ENCODE data around the gene ANKRD13C.
"Not testable (repeated sequence)": the region's sequence is repeated elsewhere in the genome, so short reads cannot be mapped to it uniquely, and the experiment has no call there.

ANKRD13C gene, protein sequence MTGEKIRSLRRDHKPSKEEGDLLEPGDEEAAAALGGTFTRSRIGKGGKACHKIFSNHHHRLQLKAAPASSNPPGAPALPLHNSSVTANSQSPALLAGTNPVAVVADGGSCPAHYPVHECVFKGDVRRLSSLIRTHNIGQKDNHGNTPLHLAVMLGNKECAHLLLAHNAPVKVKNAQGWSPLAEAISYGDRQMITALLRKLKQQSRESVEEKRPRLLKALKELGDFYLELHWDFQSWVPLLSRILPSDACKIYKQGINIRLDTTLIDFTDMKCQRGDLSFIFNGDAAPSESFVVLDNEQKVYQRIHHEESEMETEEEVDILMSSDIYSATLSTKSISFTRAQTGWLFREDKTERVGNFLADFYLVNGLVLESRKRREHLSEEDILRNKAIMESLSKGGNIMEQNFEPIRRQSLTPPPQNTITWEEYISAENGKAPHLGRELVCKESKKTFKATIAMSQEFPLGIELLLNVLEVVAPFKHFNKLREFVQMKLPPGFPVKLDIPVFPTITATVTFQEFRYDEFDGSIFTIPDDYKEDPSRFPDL

DNA sequence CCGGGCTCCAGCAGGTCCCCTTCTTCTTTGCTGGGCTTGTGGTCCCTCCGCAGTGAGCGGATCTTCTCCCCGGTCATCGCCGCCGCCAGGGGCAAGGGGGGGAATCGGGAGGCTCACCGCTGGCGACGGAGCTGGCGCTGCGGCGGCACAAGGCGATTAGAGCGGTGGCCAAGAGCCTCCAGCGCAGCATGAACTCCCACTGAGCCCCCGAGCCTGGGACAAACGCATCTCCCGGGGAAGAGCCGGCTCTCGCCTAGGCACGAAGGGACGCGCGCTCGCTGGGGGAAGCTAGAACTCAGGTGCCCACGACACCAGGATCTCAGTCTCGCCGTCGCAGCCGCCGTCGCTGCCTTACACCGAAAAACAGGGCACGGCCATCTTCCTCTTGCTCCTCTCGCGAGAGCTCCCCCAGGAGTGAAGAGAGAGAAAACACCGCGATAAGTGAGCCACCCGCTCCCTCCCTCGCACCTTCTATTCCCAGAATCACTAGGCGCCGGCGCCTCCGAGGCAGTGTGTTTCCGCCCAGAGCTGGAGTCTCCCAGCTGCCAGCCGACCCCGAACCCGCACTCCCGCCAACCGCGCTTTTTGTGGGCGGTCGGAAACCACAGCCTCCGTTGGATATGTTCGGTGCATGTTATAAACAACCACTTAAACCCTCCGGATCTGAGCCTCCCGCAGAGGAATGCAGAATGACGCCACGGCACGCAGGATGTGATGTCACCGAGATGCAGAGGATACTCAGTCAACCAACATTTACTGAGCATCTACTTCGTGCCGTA is at the start of gene ANKRD13C:
TSS of gene ANKRD13C (minus strand) at position 391 of the 779 bp plus-strand sequence. CDS start at position 77, 314 bp downstream.
- peak; percentile 73 to 75 for DNase-seq (ENCODE audit: extremely low read depth in 1 of 2, low read depth in 1 of 2)

GRCh38 chr1:70403759-70404158 is 49.2 kb upstream of the ANKRD13C start:
- DNase-seq (ENCODE audit: extremely low read depth in 1 of 2, low read depth in 1 of 2) = no peak

DNA sequence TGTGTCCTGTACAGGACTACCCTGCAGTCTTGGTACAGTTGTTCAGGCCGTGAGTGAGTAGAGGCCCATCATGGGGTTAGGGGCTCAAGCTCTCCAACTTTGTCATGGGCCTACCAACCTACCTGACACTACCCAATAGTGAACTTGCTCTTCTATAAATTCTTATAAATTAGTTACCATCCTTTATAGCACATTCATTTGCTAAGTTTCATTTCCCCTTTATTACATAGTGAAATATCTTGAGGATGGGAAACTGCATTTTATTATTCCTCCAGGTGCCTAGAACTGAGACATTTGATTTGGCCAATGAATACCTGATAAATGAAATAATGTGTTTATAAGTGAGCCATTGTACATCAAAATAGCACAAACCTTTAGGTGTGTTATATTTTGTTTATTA is 47.5 kb upstream of the ANKRD13C start:
- DNase-seq (ENCODE audit: extremely low read depth in 1 of 2, low read depth in 1 of 2) = no peak

DNA sequence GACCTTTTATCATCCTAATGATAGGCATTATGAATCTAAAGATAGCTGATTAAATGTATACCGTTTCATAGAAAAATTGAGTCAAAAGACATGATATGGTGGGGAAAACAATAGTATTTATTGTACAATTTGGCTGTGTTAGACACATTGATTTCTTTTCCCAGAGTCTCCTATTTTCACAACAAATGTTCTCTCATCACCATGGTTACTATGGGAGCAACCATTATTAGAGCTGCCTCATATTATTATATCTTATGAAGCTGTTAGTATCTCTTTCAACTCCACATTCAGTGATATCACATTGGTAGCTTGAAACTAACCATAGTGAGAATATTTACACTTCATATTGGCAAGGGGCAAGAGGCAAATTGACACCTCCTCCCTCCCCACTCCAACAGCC is 45.8 kb upstream of the ANKRD13C start:
- no peak for DNase-seq (ENCODE audit: extremely low read depth in 1 of 2, low read depth in 1 of 2)

GRCh38 chr1:70397013-70397412 is 42.5 kb upstream of the ANKRD13C start:
- no peak for DNase-seq (ENCODE audit: extremely low read depth in 1 of 2, low read depth in 1 of 2)

DNA sequence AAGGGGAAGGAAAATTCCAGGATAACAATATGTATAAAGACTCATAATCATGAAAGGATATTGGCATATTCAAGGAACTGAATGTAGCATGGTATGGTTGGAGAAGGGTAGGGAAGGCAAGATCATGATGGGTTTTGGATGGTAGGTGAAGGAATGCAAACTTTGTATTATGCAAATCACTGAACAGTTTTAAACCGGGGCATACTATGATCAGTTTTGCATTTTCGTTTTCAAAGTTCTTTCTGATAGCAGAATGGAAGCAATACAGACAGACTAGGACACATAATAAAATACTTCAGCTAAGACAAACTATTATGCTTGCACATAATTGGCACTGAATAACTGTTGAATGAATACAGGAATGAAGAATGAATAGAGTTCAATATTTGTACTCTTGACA is 42.1 kb upstream of the ANKRD13C start:
- no peak for DNase-seq (ENCODE audit: extremely low read depth in 1 of 2, low read depth in 1 of 2)

DNA sequence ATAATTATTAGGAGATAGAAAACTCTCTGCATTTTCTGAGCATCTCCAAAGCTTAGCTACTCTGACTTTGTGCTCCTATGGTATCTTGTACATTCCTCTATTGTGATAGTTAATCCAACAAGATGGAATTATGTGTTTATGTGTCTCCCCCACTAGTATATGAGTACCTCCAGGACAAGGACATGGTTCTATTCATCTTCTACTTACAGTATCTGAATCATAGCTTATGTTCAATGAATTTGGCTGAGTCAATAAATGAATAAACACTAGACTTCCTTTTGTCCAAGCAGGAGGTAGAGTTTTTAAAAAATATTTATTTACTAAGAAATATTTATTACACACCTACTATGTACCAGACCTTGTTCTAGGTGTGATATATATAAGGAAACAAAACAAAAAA is 38.1 kb upstream of the ANKRD13C start:
- DNase-seq (ENCODE audit: extremely low read depth in 1 of 2, low read depth in 1 of 2) = no peak

- DNase-seq (ENCODE audit: extremely low read depth in 1 of 2, low read depth in 1 of 2) = no peak
Measured at GRCh38 chr1:70387507-70387906, 33.0 kb upstream of the ANKRD13C start.

DNA sequence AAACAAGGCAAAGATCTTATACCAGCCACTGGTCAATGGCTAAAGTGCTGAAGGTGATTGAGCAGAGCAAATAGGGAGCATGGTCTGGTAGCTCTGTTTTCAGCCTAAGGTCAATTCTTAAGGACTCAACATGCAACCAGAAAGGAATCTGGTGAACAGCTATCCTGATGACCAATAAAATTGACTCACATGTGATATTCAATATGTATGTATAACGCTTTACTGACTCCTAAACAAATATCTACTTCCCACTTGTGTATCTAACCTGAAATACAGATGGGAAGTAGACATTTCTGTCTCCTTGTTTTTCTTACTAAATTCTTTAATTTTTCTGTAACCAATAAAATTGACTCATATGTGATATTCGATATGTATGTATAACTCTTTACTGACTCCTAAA is 31.6 kb upstream of the ANKRD13C start:
- no peak for DNase-seq (ENCODE audit: extremely low read depth in 1 of 2, low read depth in 1 of 2)

- DNase-seq (ENCODE audit: extremely low read depth in 1 of 2, low read depth in 1 of 2) = no peak
Measured at GRCh38 chr1:70385477-70385876, 31.0 kb upstream of the ANKRD13C start.

GRCh38 chr1:70384542-70384941 is 30.0 kb upstream of the ANKRD13C start:
- DNase-seq (ENCODE audit: extremely low read depth in 1 of 2, low read depth in 1 of 2) = no peak

- DNase-seq (ENCODE audit: extremely low read depth in 1 of 2, low read depth in 1 of 2) = no peak
Measured at GRCh38 chr1:70383483-70383882, 29.0 kb upstream of the ANKRD13C start.

DNA sequence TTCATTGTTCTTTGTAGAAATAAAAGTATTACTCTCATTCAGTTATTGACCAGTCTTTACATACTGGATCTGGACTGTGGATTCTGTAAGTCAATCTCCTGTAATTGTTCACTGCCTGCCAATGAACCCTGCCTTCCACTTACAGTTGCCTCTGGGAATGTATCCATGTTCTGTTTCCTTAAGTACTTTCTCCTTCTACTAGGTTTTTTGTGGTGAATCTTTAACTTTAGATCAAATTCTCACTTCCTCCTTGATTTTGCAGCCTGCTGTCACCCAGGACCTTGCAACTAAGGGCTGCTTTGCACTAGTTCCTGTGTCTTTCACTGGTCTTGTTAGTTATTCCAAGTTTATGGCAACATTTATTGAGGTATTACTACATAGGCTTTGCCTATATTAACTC is 28.2 kb upstream of the ANKRD13C start:
- no peak for DNase-seq (ENCODE audit: extremely low read depth in 1 of 2, low read depth in 1 of 2)

GRCh38 chr1:70376196-70376595 is 21.7 kb upstream of the ANKRD13C start:
- DNase-seq (ENCODE audit: extremely low read depth in 1 of 2, low read depth in 1 of 2) = no peak

- DNase-seq (ENCODE audit: extremely low read depth in 1 of 2, low read depth in 1 of 2) = not testable (repeated sequence)
Measured at GRCh38 chr1:70373580-70373979, 19.1 kb upstream of the ANKRD13C start.

- no peak for DNase-seq (ENCODE audit: extremely low read depth in 1 of 2, low read depth in 1 of 2)
Measured at GRCh38 chr1:70372426-70372825, 17.9 kb upstream of the ANKRD13C start.

DNA sequence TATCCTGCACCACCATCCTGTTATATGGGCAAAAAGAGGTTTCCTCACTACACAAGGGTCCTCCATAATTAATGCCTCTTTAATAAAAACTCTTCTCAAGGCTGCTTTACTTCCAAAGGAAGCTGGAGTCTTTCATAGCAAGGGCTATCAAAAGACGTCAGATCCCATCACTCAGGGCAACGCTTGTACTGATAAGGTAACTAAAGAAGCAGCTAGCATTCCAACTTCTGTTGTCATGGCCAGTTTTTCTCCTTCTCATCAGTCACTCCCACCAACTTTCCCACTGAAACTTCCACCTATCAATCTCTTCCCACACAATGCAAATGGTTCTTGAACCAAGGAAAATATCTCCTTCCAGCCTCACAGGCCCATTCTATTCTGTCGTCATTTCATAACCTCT is 17.1 kb upstream of the ANKRD13C start:
- not testable (repeated sequence) for DNase-seq (ENCODE audit: extremely low read depth in 1 of 2, low read depth in 1 of 2)

DNA sequence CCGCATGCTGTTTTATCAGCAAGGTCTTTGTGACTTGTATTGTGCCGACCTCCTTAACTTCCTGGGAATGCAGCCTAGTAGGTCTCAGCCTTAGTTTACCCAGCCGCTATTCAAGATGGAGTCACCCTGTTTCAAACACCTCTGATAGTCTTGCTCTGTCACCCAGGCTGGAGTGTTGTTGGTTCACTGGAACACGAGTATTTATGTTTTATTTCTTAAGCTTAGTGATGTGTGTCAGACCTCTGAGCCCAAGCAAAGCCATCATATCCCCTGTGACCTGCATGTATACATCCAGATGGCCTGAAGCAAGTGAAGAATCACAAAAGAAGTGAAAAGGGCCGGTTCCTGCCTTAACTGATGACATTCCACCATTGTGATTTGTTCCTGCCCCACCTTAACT is 12.9 kb upstream of the ANKRD13C start:
- not testable (repeated sequence) for DNase-seq (ENCODE audit: extremely low read depth in 1 of 2, low read depth in 1 of 2)

DNA sequence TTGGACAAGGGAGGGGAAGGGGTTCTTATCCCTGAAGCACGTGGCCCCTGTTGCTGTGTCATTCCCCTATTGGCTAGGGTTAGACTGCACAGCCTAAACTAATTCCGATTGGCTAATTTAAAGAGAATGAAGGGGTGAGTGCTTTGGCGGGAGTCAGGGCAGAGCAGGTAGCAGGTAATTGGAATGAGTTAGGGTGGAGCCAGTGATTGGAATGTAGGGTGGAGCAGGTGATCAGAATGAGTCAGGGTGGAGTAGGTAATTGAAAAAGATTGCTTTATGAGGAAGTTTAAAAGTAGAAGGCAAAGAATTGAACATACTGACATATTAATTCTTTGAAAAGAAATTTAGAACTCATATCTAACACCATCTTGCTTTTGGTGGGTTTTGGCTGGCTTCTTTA is 12.5 kb upstream of the ANKRD13C start:
- DNase-seq (ENCODE audit: extremely low read depth in 1 of 2, low read depth in 1 of 2) = not testable (repeated sequence)

DNA sequence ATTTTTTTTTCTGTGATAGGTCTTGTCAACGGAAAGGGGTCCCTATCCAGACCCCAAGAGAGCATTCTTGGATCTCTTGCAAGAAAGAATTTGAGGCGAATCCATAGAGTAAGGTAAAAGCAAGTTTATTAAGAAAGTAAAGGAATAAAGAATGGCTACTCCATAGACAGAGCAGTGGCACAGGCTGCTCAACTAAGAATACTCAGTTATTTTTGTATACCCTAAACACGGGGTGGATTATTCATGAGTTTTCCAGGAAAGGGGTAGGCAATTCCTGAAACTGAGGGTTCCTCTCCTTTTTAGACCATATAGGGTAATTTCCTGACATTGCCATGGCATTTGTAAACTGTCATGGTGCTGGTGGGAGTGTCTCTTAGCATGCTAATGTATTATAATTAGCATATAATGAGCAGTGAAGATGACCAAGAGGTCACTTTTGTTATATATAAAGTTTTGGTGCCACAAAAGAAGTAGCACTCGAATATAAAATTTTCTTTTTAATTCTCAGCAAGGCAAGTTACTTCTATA is 12.0 kb upstream of the ANKRD13C start:
- not testable (repeated sequence) for DNase-seq (ENCODE audit: extremely low read depth in 1 of 2, low read depth in 1 of 2)

GRCh38 chr1:70364439-70364838 is 9.9 kb upstream of the ANKRD13C start:
- DNase-seq (ENCODE audit: extremely low read depth in 1 of 2, low read depth in 1 of 2) = no peak
